GM21786 (cell line): Measurements from ENCODE around the gene ATAD1.
"Not testable (repeated sequence)": the region's sequence is repeated elsewhere in the genome, so short reads cannot be mapped to it uniquely, and the experiment has no call there.

ENCODE experiments used
- ATAC-seq: cut with Tn5 transposase; IDR thresholded peaks from one replicate; pipeline ENCODE4 v1.9.1; 2021; ENCODE audit not compliant: unreplicated experiment

The ATAD1 gene

DNA sequence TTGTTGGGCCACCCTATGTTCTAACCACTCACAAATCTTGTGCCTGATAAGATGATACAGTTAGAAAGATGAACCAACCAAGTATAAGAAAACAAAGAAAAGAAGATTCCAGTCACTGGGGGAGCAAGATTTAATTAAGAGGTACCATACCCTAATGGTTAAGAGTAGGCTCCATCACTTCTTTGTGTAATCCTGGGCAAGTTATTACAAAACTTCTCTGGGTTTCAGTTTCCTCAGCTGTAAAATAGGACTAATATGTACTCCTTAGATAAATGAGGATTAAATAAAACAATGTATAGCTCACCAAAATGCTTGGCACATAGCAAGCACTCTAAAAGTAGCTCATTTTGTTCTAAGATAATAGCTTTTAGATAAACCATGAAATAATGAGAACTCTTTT is 58.5 kb downstream of the ATAD1 start:
- ATAC-seq: no peak

DNA sequence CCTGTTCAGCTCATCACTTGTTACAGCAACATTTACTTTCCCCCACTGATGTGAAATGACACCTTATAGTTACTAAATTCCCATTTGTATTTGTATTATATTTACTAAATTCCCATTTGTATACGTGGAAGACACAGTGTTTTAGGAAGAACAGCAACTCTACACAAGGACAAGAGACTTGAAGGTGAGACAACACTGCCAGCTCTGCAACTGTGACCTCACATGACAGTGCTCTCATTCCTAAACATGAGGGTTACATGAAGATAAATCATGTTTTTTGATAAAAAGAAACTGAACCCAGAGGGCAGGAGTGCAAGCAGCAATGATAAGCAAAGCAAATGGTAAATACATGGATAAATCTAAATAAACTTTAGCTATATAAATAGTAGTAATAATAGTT is 60.3 kb downstream of the ATAD1 start:
- ATAC-seq: no peak

DNA sequence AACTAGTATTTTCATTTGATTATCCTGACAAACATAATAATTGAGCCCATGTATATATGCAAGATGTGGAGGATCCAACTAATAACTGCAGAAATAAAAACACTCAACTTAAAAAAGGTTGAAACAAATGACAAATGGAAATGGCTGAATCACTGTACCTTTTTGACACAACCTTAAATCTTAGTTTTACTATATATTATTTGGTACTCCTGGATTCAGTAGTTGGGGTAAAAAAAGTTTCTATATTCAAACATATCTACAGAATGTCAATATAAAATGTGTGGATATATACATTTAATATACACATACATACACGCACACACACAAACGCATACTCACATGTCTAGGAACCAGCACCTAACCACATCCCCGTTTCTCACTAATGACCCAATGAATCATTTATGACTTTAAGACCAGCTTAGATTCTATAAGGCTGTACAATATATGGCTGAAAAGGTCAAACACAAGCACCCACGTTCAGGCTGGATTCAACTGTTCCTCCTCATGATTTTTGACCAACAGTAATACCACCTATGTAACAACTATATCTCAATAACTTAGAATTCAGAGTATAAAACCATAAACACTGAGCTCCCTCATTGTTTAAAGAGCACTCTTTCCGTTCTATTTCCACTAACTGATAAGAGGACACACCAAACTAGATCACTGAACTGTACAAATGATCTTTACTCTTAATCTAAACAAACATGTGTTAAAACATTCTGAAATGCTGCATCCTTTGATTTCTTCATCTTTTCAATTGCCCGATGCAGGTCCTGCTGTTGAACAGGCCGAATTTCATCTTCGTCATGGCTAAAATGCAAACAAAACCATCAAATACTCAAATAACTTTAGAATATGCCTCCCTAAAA is 63.8 kb downstream of the ATAD1 start:
- no peak for ATAC-seq

DNA sequence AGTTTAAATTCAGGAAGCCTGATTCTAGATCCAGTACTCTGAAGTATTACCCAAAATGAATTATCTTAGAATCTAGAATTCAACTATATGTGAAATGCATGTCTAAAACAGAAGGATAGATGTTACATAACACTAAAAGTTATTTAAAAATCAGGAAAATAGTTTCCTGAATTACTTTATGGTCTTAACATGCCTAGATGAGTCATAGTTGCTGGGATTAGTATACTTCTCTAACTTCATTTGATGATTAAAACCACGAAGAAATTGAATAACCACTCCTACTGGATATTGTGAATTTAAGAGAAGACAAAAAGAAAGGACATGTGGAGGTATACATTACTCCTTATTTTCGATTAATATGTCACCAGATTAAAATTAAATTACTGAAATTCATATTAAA is 65.5 kb downstream of the ATAD1 start:
- no peak for ATAC-seq

DNA sequence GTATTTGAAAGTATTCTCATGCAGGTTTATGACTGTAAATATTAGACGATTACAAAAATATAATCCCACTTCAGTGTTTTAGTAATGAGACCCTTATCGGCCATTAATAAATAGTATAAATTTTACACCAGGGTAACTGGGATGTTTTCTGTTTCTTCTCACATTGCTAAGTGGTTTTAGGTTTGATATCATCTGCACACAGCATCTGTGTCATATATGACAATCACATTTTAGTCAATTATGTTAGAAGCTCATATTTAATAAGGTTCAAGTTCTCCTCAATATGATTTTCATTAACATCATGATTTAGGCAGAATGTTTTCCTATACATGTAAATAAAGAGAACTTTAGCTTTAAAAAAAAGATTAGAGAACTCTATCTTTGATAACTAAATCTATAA is 66.8 kb downstream of the ATAD1 start:
- ATAC-seq: no peak

DNA sequence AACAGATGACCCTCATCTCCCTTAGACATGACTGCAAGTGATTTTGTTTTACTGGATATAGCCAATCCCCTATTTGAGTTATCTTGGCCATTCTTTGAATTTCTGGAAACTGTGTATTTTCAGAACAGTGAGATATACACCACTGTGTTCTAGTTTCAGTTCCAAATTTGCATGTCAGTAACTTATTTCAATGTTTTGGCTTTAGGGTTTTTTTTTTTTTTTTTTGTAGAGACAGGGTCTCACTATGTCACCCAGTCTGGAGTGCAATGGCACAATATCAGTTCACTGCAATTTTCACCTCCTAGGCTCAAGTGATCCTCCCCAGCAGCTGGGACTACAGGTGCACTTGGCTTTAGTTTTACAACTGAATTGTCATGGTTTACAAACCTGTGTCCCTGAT is 67.2 kb downstream of the ATAD1 start:
- ATAC-seq: peak; percentile 63

DNA sequence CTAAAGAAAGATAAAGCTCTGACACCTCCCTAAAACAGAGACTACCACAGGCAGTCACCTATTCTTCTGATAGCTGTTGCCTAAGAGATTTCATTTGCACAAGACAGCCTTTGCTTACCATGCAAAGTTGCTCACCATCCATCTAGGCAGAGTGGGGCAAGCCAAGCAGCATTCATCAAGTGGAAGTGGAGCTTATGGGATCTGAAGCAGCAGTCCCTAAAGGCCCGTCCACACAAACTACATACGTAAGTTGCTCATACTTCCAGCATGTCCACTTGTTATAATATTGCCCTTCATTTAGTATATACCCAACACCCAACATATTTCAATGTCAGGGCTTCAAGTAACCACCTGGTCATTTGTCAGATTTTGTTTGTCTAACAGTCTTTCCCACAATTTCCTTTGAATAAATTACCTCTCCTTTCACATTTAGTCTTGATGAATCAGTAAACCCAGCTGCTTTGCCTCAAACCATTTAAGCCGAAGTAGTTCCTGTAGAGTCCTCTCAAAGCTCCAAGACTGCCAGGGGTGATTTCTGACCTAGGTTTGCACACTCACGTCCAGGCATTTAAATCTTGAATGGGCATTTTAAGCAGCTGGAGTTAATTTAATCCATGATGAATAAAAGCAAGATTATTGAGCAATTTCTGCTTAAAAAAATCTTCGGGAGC is 67.9 kb downstream of the ATAD1 start:
- ATAC-seq: no peak

DNA sequence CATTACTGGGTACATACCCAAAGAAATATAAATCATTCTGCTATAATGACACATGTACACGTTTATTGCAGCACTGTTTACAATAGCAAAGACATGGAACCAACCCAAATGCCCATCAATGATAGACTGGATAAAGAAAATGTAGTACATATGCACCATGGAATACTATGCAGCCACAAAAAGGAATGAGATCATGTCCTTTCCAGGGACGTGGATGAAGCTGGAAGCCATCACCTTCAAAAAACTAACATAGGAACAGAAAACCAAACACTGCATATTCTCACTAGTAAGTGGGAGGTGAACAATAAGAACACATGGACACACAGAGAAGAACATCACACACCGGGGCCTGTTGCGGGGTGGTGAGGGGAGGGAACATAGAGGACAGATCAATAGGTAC is 69.8 kb downstream of the ATAD1 start:
- not testable (repeated sequence) for ATAC-seq

DNA sequence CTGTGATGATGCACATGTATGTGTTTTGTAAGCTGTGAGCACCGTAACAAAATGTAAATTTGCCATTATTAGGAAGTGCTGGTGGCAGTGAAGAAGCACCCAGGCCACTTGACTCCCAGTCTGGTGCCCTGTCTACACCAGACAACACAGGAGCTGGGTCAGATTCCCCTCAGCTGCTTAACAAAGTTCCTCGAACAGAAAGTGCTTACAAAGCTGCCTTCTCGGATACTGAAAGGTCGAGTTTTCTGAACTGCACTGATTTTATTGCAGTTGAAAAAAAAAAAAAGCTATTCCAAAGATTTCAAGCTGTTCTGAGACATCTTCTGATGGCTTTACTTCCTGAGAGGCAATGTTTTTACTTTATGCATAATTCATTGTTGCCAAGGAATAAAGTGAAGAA is 71.1 kb downstream of the ATAD1 start:
- no peak for ATAC-seq

DNA sequence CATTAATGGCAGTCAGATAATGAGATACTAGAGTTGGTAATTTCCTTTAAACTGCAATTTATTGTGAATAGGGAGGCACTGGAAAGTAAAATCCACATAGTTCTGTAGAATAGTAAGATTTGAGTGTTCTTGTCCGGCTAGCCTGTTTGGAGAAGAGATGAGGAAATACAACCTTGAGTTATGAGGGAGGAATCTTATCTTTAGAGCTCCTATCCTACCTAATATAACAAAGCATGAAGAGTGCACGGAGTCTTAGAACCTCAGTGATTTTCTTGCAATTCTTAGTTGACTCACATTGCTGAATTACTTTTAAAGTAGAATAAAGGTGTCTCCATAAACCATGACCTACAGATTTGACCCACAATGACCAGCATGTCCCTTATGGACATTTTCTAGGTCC is 73.4 kb downstream of the ATAD1 start:
- no peak for ATAC-seq

DNA sequence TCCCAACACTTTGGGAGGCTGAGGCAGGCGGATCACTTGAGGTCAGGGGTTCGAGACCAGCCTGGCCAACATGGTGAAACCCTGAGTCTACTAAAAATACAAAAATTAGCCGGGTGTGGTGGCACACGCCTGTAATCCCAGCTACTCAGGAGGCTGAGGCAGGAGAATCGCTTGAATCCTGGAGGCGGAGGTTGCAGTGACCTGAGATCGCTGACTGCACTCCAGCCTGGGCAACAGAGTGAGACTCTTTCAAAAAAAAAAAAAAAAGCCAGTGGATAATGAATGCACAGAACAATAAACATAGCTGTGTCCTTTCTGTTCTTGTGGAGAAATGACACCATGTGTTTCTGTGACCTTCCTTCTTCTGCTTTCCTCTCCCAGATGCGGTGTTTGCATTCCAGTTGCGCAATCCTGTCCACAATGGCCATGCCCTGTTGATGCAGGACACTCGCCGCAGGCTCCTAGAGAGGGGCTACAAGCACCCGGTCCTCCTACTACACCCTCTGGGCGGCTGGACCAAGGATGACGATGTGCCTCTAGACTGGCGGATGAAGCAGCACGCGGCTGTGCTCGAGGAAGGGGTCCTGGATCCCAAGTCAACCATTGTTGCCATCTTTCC is 74.9 kb downstream of the ATAD1 start:
- not testable (repeated sequence) for ATAC-seq

DNA sequence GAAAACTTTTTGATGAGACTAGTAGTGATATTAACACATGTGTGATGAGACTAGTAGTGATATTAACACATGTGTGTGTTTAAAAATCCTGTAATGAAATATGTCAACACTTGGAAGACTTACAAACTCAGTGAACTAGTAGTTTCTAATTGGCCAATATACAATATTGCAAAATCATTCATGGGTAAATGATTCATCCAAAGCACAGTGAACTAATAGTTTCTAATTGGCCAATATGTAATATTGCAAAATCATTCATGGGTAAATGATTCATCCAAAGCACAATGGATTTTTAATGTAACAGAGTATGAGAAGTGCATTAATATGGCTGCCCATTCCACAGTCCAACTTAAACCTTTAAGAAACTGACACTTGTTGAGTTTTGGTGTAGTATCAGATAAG is 77.8 kb downstream of the ATAD1 start:
- no peak for ATAC-seq

DNA sequence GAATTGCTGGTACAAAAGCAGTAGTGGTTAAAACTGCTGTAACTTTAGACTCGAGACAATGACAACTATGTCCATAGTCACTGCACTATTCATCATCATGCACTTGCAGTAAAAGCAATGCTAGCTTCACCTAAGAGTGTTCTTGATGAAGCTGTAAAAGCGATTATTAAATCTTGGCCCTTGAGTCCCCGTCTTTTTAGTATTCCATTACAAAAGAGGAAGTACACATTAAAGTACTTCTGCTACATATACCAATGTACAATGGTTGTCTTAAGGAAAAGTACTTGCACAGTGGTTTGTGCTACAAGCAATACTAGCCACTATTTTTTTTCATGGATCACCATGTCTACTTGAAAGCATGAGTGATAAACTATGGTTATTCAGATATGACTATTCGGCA is 78.3 kb downstream of the ATAD1 start:
- ATAC-seq: no peak

DNA sequence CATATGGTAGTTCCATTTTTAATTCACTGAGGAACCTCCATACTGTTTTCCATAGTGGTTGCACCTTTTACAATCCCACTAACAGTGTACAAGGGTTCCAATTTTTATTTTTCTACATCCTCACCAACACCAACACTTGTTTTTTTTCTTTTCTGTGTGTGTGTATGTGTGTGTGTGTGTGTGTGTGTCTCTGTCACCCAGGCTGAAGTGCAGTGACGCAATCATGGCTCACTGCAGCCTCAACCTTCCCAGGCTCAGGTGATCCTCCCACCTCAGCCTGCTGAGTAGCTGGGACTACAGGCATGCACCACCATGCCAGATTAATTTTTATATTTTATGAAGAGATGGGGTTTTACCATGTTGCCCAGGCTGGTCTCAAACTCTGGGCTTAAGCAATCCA is 79.8 kb downstream of the ATAD1 start:
- not testable (repeated sequence) for ATAC-seq

DNA sequence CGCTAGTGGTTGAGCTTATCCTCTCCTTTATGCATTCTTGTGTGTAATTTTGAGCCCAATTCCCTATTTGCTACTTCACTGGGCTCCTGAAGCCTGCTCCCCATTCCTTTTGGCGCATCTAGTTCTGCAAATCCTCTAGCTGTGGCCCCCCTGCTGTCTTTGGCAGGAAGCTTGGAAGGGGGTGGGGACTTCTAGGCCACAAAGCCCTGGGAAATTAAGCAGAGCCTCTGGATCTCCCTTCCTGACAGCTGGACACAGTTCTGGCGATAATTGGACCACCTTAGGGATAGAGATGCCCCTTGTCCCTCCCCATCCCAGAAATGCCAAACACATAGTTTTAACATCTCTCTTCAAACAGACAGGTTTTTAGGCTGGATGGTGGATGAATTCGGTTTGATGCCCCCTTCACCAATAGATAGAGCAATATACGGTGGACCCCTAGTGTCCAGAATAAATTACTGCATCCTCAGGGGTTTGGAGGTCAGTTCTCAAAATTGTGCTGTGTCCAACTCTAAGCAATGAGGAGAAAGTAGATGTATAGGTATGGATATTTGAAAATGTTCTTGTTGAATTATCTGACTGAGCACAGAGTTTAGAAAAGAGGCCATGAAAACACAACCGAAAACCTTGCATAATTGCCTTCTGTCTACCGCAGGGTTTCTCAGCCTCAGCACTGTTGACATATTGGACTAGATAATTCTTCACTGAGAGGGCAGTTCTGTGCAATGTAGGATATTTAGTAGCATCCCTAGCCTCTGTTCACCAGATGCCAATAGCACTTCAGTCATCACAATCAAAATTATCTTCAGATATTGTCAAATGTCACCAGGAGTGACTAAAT is 82.8 kb downstream of the ATAD1 start:
- no peak for ATAC-seq

DNA sequence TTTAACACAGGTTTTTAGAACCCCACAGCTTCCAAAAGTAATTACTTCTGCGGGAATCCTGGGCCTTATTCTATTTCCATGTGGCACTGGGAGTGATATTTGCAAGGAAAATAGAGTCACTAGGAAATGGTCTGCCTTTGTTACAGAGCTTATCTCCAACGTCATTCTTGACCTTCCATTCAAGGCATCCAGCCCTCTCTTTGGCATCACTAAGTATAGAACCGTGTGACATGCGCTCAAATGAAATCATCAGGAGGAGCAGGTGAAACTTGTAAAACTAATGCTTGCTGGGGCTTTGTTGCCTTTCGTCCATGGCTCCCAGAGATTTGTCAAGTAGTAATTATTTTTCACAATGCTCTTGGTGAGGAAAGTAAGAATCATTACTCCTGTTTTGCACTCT is 84.9 kb downstream of the ATAD1 start:
- no peak for ATAC-seq

DNA sequence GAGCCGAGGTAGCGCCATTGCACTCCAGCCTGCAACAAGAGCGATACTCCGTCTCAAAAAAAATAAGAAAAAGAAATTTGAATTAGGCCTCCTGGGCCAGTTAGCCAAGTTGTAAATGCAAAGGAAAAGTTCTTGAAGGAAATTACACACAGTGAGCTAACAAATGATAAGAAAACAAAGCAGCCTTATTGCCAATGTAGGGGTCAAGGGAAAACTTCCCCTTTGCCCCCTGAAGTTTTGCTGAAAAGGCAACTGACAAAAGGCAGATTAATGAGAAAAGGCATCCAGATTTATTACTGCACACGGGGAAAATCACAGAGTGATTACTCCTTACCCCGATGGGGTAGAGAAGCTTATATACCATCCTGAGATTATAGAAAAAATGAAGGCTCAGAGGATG is 88.1 kb downstream of the ATAD1 start:
- ATAC-seq: no peak

DNA sequence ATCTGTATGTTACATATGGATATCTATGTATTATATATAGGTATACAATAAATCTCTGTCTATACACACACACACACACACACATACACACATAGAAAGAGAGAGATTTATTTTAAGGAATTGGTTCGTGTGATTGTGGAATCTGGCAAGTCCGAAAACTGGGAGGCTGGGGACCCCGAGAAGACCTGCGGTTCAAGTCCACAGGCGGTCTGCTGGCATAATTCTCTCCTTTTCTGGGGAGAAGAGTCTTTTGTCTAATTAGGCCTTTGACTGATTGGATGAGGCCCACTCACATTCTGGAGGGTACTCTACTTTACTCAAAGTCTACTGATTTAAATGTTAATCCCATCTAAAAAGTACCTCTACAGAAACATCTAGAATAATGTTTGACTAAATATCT is 93.2 kb downstream of the ATAD1 start:
- ATAC-seq: no peak

DNA sequence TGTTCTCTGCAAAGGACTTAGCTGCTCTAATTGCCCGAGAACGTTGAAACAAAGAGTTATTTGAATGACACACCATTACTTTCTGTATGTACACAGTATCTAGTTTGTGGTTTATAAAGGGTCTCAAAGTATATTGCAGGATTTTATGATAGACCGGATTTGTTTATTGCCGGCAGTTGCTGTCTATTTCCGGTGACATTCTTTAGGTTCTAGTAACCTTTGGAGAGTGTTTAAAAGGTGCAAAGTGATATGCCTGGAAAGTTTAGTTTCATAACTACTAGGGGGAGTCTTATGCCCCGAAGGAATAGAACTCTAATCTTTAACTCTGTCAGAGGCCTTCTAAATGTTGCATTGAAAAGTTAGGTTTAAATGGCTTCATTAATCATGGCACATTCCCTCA is 94.5 kb downstream of the ATAD1 start:
- ATAC-seq: no peak

DNA sequence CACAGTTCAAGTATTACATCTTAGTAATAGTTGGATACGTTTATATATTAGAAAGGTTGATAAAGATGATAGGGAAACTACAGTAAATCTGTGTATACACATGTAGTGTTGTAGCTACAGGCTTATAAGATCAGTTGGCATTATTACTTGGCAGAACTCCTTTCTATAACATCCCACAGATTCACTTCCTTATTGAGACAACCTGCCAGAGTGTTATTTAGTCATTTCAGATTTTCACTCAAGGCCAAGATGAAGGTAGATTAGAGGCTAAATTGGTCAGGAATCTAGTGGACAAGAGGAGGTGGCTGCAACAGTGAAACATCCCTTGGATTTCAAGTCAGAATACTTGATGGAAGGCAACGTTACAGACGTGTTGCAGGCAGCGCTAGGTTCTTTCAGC is 95.3 kb downstream of the ATAD1 start:
- no peak for ATAC-seq

DNA sequence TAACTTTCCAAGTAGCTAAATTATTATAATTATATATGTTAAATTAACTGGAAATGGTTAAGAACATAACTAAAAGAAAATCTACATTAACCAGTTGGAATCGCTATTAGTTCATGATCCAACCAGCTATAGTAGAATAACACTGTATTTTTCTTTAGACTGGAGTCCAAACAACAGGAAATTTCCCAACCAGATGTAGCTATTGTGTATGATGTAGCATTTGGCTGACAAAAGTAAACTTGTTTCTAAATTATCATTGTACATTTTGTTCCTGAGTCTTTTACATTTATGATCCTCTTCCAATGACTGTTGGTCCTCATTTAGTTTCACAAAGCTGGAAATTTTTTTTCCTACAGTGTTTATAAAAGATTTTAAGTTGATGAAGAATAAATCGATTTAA is 96.2 kb downstream of the ATAD1 start:
- ATAC-seq: no peak
